GM19035 (cell line): Measurements from ENCODE around the gene GYS1.

Experiments used
- ATAC-seq: cut with Tn5 transposase; IDR thresholded peaks from one replicate; pipeline ENCODE4 v1.9.1; 2021; ENCODE audit not compliant: unreplicated experiment

GYS1 gene

GRCh38 chr19:48965040-48965805 lies 27.9 kb downstream of the GYS1 start, which contains the start of gene FTL:
FTL (plus strand) TSS chr19:48965309; CDS start chr19:48965508, 199 bp downstream.
- ATAC-seq: peak; percentile 56

GRCh38 chr19:48964205-48965039 lies 28.7 kb downstream of the GYS1 start:
- no peak for ATAC-seq

GRCh38 chr19:48963371-48964204 lies 29.5 kb downstream of the GYS1 start:
- ATAC-seq: no peak

DNA sequence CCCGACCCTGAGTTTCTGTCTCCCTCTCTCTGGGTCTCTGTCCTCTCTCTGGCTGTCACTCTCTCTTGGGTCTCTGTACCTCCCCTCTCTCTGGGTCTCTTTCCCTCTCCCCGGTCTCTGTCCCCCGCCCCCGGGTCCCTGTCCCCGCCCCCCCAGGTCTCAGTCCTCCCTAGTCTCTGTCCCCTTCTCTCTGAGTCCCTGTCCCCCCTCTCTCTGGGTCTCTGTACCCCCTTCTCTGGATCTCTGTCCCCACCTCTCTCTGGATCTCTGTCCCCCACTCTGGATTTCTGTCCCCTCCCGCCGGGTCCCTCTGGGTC lies 30.3 kb downstream of the GYS1 start:
- no peak for ATAC-seq

DNA sequence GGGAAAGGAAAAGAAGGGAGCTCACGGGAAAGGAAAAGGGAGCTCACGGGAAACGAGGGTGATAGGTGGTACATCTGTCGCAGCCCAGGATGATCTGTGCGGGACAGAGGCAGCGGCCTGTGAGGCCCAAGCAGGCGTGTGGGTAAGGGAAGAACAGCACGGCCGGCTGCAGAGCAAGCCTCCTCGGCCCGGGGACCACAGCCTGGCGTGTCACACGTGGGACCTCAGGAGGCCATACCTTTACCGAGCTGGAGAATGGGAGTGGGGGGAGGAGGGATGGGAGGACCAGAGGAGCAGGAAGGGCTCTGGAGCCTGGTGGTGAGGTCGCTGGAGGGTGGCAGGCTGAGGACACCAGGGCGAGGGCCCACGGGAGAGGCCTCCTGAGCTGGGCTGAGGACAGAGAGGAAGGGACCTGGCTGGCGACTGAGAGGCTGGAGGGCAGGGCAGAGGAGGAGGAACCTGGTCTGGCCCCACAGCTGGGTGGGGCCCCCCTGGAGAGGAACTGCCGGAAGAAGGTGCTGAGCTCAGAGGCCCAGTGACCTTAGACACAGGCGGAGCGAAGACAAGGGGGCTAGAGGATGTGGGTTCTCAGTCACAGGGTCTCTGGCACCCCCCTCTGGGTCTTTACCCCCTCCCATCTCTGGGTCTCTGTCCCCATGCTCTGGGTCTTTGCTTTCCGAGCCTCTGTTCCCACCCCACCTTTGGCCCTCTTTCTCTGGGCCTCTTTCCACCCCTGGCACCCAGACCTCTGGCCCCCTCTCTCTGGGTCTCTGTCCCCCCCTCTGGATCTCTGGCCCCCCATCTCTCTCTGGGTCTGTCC lies 30.9 kb downstream of the GYS1 start:
- peak; percentile 37 for ATAC-seq

DNA sequence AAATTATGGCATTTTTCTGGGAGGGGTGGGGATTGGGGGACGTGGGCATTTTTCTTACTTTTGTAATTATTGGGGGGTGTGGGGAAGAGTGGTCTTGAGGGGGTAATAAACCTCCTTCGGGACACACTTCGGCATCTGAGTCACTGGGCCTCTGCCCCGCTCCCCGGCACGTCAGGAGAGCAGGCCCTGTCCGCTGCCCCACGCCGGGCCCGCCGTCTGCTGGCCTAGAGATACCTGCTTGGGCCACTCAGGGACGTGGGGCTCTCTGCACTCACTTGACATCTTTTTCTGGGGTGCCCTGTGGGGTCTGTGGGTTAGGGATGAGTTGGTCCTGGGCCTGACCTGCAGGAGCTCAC lies 31.5 kb downstream of the GYS1 start:
- ATAC-seq: no peak

GRCh38 chr19:48961051-48961649 lies 32.0 kb downstream of the GYS1 start:
- no peak for ATAC-seq

- ATAC-seq: no peak
Measured at GRCh38 chr19:48959341-48960239, 33.5 kb downstream of the GYS1 start.

DNA sequence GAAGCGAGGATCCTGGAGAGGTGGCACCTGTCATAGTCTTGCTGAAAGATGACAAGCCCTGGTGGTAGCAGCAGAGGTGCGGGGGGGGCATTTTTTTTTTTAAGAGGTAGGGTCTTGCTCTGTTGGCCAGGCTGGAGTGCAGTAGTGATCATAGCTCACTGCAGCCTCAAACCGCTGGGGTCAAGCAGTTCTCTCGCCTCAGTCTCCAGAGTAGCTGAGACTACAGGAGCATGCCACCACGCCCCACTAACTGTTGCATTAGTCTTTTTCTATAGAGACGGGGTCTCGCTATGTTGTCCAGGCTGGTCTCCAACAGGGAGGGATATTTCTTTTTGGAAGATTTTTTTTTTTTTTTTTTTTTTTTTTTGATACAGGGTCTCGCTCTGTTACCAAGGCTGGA lies 35.1 kb downstream of the GYS1 start:
- no peak for ATAC-seq

DNA sequence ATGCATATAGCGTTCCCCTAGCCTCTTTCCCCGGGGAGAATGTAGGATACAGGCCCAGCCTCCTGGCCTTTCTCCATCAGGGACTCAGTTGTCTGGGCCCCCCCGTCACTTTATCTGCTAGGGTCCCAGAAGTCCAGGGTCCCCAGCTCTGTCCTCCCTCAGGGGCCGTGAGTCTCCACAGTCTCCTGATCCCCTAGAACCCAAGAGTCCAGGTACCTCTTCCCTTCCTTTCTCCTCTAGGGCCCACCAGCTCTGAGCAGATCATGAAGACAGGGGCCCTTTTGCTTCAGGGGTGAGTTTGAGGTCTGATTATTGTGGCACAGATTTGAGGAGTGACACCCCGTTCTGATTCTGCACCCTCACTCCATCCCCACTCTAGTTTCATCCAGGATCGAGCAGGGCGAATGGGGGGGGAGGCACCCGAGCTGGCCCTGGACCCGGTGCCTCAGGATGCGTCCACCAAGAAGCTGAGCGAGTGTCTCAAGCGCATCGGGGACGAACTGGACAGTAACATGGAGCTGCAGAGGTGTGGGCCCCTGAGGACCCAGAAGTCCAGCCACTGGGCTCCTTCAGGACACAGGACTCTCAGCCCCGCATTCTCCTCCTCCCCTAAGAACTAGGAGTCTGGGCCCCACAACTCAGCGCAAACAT lies 37.7 kb downstream of the GYS1 start:
- ATAC-seq: no peak

- peak; percentile 93 for ATAC-seq
Measured at GRCh38 chr19:48954595-48955307, 38.4 kb downstream of the GYS1 start, which contains the start of gene BAX. BAX (plus strand) TSS chr19:48954875; CDS start chr19:48954929, 54 bp downstream.

- no peak for ATAC-seq
Measured at GRCh38 chr19:48953990-48954594, 39.0 kb downstream of the GYS1 start.

DNA sequence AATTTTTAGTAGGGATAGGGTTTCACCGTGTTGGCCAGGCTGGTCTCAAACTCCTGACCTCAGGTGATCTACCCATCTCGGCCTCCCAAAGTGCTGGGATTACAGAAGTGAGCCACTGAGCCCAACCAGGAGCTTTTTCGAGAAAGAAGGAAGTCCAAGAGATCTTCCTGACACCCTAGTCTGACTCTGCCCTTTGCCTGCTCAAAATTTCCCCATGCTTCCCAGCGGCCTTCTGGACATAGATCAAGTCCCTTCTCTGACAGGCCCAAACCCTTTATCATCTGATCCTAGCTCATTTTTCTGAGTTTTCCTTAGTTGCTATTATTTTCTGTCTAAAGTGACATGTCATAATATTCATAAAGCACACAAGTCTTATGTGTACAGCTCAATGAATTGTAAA lies 40.0 kb downstream of the GYS1 start:
- no peak for ATAC-seq

- ATAC-seq: no peak
Measured at GRCh38 chr19:48950830-48951519, 42.1 kb downstream of the GYS1 start.

DNA sequence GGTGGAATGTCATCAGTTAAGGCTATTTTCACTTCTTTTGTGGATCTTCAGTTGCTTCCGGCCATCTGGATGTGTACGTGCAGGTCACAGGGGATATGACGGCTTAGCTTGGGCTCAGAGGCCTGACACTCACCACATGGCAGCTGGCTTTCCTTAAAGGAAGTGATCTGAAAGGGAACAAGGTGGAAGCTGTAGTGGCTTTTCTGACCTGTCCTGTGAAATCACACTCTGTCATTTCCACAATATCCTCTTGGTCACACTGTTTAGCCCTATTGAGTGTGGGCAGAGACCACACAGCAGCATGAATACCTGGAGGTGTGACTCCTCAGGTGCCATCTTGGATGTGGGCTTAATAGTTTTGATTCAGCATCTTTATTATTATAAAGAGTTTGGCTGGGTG lies 43.0 kb downstream of the GYS1 start:
- ATAC-seq: no peak

DNA sequence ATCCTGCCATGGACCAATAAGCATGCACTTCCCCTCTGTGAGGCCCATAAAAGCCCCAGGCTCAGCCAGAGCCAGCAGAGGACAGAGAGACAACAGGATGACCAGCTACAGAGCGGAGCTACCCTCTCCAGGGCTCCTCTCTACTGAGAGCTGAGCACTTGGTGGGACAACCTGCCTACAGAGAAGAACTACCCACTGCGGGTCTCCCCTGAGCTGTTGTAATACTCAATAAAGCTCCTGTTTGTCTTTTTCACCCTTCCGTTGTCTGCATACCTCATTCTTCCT lies 45.9 kb downstream of the GYS1 start:
- no peak for ATAC-seq
